ENCODE data around the gene GAS2.

DNA sequence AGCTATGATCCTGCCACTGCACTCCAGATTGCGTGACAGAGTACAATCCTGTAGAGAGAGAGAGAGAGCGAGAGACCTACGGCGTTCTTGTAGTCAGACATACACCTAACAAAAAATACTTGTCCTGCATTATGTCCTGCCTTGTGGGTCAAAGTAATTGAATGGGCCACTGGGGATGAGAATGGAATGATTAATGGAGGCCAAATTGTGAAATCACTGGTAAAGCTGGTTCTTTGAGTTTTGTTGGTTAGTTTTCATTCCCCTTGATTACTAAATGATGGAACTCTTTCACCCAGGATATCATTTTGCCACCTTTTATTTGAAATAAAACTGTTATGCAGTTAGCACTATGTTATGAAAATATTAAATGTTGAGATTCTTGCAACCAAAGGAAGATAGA lies 18.7 kb downstream of the GAS2 start:
- TF ChIP-seq, protein P1, sequence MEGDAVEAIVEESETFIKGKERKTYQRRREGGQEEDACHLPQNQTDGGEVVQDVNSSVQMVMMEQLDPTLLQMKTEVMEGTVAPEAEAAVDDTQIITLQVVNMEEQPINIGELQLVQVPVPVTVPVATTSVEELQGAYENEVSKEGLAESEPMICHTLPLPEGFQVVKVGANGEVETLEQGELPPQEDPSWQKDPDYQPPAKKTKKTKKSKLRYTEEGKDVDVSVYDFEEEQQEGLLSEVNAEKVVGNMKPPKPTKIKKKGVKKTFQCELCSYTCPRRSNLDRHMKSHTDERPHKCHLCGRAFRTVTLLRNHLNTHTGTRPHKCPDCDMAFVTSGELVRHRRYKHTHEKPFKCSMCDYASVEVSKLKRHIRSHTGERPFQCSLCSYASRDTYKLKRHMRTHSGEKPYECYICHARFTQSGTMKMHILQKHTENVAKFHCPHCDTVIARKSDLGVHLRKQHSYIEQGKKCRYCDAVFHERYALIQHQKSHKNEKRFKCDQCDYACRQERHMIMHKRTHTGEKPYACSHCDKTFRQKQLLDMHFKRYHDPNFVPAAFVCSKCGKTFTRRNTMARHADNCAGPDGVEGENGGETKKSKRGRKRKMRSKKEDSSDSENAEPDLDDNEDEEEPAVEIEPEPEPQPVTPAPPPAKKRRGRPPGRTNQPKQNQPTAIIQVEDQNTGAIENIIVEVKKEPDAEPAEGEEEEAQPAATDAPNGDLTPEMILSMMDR (IDR thresholded peaks at IDR 0.05; ENCODE audit: low read length) = no peak
- no peak for TF ChIP-seq EZH2 (optimal IDR thresholded peaks at IDR 0.05; ENCODE audit: low read depth, low read length)
